ENCODE measurements around the gene RSPH1. TPM values are rescaled to one million over a fixed set of nuclear protein-coding genes. Genes with fewer than 3 reads are reported as not detected.

Gene RSPH1
- total RNA-seq, 4 donors from 2014 or later: 0.80 to 10.0 (median 8.0) TPM

GRCh38 chr21:42521805-42522204 lies 25.8 kb upstream of the RSPH1 start:
- Histone ChIP-seq H3K27me3 (no peaks in the 10 kb centered on the region), H3K36me3 (peaks cover 0 to 7% (median 3%) of the 10 kb centered on the region in 4 donors), H3K9me3 (no peaks in the 10 kb centered on the region), H3K27ac (no peak overlapping the region), H3K4me3 (no peak overlapping the region), H3K4me1 (peaks cover 30 to 46% (median 41%) of the 10 kb centered on the region in 4 donors)
- no peak for DNase-seq
- intact Hi-C loops (cut with DNase I; ENCODE audit: low total_unique reads) (no loop called here), in situ Hi-C loops (cut with MboI; ENCODE audit: low pct_ligation_motif_present in 1 of 4, low pct_unique_long_range_greater_than_20kb in 1 of 4, low sequenced_read_pairs in 3 of 4) (no loop called here)
- WGBS, 2 donors (ENCODE audit: low coverage in 1 of 2): 73 to 100% methylated on average over 1 to 6 of the region's 6 CpGs
- no peak for TF ChIP-seq POLR2AphosphoS5 (IDR thresholded peaks at IDR 0.05)
- no peak for TF ChIP-seq EP300 (IDR thresholded peaks at IDR 0.05; ENCODE audit: low read depth)
- no peak for TF ChIP-seq POLR2A (IDR thresholded peaks at IDR 0.05)
- no peak for TF ChIP-seq CTCF (IDR thresholded peaks at IDR 0.05)

- Histone ChIP-seq H3K4me1 (peaks cover 28 to 46% (median 39%) of the 10 kb centered on the region in 4 donors), H3K9me3 (no peaks in the 10 kb centered on the region), H3K4me3 (no peak overlapping the region), H3K36me3 (peaks cover 0 to 7% (median 3%) of the 10 kb centered on the region in 4 donors), H3K27me3 (no peaks in the 10 kb centered on the region), H3K27ac (no peak overlapping the region)
- in situ Hi-C loops (cut with MboI; ENCODE audit: low pct_ligation_motif_present in 1 of 4, low pct_unique_long_range_greater_than_20kb in 1 of 4, low sequenced_read_pairs in 3 of 4): no loop called here
- intact Hi-C loops (cut with DNase I; ENCODE audit: low total_unique reads): no loop called here
- TF ChIP-seq POLR2AphosphoS5 (IDR thresholded peaks at IDR 0.05): no peak
- no peak for TF ChIP-seq POLR2A (IDR thresholded peaks at IDR 0.05)
- no peak for TF ChIP-seq CTCF (IDR thresholded peaks at IDR 0.05)
- TF ChIP-seq EP300 (IDR thresholded peaks at IDR 0.05; ENCODE audit: low read depth): no peak
- 65% methylated on average over 1 of the region's 1 CpG; no CpG with 5 or more reads in 1 of the 2 donors for WGBS, 2 donors (ENCODE audit: low coverage in 1 of 2)
- no peak for DNase-seq
Measured at GRCh38 chr21:42521384-42521783, 25.4 kb upstream of the RSPH1 start.

GRCh38 chr21:42520628-42521253 lies 24.7 kb upstream of the RSPH1 start:
- no peaks in the 10 kb centered on the region for H3K9me3 ChIP-seq
- H3K4me3 ChIP-seq: no peak overlapping the region
- intact Hi-C loops (cut with DNase I; ENCODE audit: low total_unique reads) (no loop called here), in situ Hi-C loops (cut with MboI; ENCODE audit: low pct_ligation_motif_present in 1 of 4, low pct_unique_long_range_greater_than_20kb in 1 of 4, low sequenced_read_pairs in 3 of 4) (no loop called here)
- WGBS, 2 donors (ENCODE audit: low coverage in 1 of 2): 88 to 96% methylated on average over 15 to 18 of the region's 18 CpGs
- no peak for DNase-seq
- peaks cover 0 to 7% (median 3%) of the 10 kb centered on the region in 4 donors for H3K36me3 ChIP-seq
- no peaks in the 10 kb centered on the region for H3K27me3 ChIP-seq
- H3K27ac ChIP-seq: no peak overlapping the region
- peaks cover 23 to 46% (median 39%) of the 10 kb centered on the region in 4 donors for H3K4me1 ChIP-seq
- TF ChIP-seq POLR2A (IDR thresholded peaks at IDR 0.05) (no peak), CTCF (IDR thresholded peaks at IDR 0.05) (no peak), EP300 (IDR thresholded peaks at IDR 0.05; ENCODE audit: low read depth) (no peak), POLR2AphosphoS5 (IDR thresholded peaks at IDR 0.05) (no peak)

- no peak for DNase-seq
- Histone ChIP-seq H3K4me3 (no peak overlapping the region), H3K36me3 (peaks cover 0 to 7% (median 3%) of the 10 kb centered on the region in 4 donors), H3K27me3 (no peaks in the 10 kb centered on the region), H3K4me1 (peaks cover 3 to 38% (median 27%) of the 10 kb centered on the region in 4 donors), H3K9me3 (no peaks in the 10 kb centered on the region), H3K27ac (no peak overlapping the region)
- TF ChIP-seq CTCF (IDR thresholded peaks at IDR 0.05) (no peak), EP300 (IDR thresholded peaks at IDR 0.05; ENCODE audit: low read depth) (no peak), POLR2A (IDR thresholded peaks at IDR 0.05) (no peak), POLR2AphosphoS5 (IDR thresholded peaks at IDR 0.05) (no peak)
- in situ Hi-C loops (cut with MboI; ENCODE audit: low pct_ligation_motif_present in 1 of 4, low pct_unique_long_range_greater_than_20kb in 1 of 4, low sequenced_read_pairs in 3 of 4) (no loop called here), intact Hi-C loops (cut with DNase I; ENCODE audit: low total_unique reads) (no loop called here)
- WGBS, 2 donors (ENCODE audit: low coverage in 1 of 2): 80 to 85% methylated on average over 4 to 7 of the region's 7 CpGs
Measured at GRCh38 chr21:42518626-42519025, 22.6 kb upstream of the RSPH1 start.

Data from transverse colon (tissue), 4 donors.